ENCODE results near the gene SLC28A1. TPM values are rescaled to one million over a fixed set of nuclear protein-coding genes. Genes with fewer than 3 reads are reported as not detected.

Gene SLC28A1
- total and polyA plus RNA-seq, 2 donors (not counting 1 experiment from before 2014, with no cell fraction given), result not detected

- Histone ChIP-seq H4K20me1 (ENCODE audit: control insufficient read depth, insufficient read depth, low read length, poor library complexity, severe bottlenecking) (no peaks in the 10 kb centered on the region), H2AFZ (ENCODE audit: insufficient read depth, low read depth, low read length, poor library complexity, severe bottlenecking) (no peak overlapping the region), H3K9me3 (ENCODE audit: control extremely low read depth in 1 of 3, control insufficient read depth in 2 of 3, insufficient read depth in 1 of 3, low read length in 2 of 3) (no peaks in the 10 kb centered on the region), H3K79me2 (ENCODE audit: control insufficient read depth, insufficient read depth, low read length) (no peaks in the 10 kb centered on the region), H3K4me2 (replicated peaks; ENCODE audit: low read depth, low read length, poor library complexity, severe bottlenecking) (no peak overlapping the region), H3K27ac (ENCODE audit: low read length in 2 of 2) (no peak overlapping the region), H3K4me1 (ENCODE audit: control insufficient read depth in 2 of 2, insufficient read depth in 2 of 2, low read length in 2 of 2) (no peaks in the 10 kb centered on the region), H3K36me3 (replicated peaks in 1 of 2; ENCODE audit: control extremely low read depth in 1 of 2, control insufficient read depth in 1 of 2, extremely low read depth in 1 of 2, insufficient read depth in 2 of 2, low read length in 1 of 2) (no peaks in the 10 kb centered on the region), H3K9ac (ENCODE audit: low read length) (no peak overlapping the region), H3K27me3 (replicated peaks in 1 of 4; ENCODE audit: control extremely low read depth in 1 of 4, control insufficient read depth in 3 of 4, insufficient read depth in 4 of 4, low read length in 3 of 4) (no peaks in the 10 kb centered on the region), H3K4me3 (ENCODE audit: control extremely low read depth in 1 of 5, extremely low read depth in 1 of 5, insufficient read depth in 1 of 5, low read depth in 2 of 5, low read length in 4 of 5) (no peak overlapping the region)
- WGBS (ENCODE audit: insufficient coverage), result 95% methylated on average over 15 of the region's 17 CpGs
- Mint-ChIP-seq H3K9me3 (ENCODE audit: insufficient read depth) (no peaks in the 10 kb centered on the region), H3K4me1 (no peaks in the 10 kb centered on the region), H3K27ac (no peak overlapping the region), H3K4me3 (no peak overlapping the region), H3K27me3 (no peaks in the 10 kb centered on the region)
- no peak for TF ChIP-seq EZH2 (IDR thresholded peaks at IDR 0.05; ENCODE audit: borderline replicate concordance, insufficient read depth, low read depth, low read length, poor library complexity, severe bottlenecking)
- TF ChIP-seq, protein P1, sequence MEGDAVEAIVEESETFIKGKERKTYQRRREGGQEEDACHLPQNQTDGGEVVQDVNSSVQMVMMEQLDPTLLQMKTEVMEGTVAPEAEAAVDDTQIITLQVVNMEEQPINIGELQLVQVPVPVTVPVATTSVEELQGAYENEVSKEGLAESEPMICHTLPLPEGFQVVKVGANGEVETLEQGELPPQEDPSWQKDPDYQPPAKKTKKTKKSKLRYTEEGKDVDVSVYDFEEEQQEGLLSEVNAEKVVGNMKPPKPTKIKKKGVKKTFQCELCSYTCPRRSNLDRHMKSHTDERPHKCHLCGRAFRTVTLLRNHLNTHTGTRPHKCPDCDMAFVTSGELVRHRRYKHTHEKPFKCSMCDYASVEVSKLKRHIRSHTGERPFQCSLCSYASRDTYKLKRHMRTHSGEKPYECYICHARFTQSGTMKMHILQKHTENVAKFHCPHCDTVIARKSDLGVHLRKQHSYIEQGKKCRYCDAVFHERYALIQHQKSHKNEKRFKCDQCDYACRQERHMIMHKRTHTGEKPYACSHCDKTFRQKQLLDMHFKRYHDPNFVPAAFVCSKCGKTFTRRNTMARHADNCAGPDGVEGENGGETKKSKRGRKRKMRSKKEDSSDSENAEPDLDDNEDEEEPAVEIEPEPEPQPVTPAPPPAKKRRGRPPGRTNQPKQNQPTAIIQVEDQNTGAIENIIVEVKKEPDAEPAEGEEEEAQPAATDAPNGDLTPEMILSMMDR (IDR thresholded peaks at IDR 0.05), result no peak
- POLR2A ChIA-PET, result no interaction called here
- CTCF ChIA-PET, result no interaction called here
- intact Hi-C loops (cut with micrococcal nuclease), result no loop called here
- DNase-seq, result no peak
- ATAC-seq (ENCODE audit: low read depth), result no peak
These were observed 22.1 kb upstream of the SLC28A1 start for GRCh38 chr15:84862214-84862975.

All from B cell (primary cell).